Activated CD8-positive, alpha-beta memory T cell treated with anti-CD3 and anti-CD28 coated beads for 48 hours (primary cell): Measurements from ENCODE around the gene LIMK1.
"Not testable (repeated sequence)": the region's sequence is repeated elsewhere in the genome, so short reads cannot be mapped to it uniquely, and the experiment has no call there.

Experiments used
- DNase-seq, 3 experiments: peaks; one replicate each; pipeline ENCODE4 v3.0.0-alpha.2; 2020; ENCODE audit warnings: low read depth in 2 of 3, low spot score in 2 of 3

Gene LIMK1

GRCh38 chr7:74083117-74083876 is at the start of gene LIMK1:
Gene LIMK1, plus strand, starts transcription at chr7:74083804. Its CDS starts 187 bp downstream, at chr7:74083991.
- peak; percentile 63 to 66 (median 63) for DNase-seq

- DNase-seq, result no peak
Observed at GRCh38 chr7:74037609-74038008, 46.0 kb upstream of the LIMK1 start.

DNA sequence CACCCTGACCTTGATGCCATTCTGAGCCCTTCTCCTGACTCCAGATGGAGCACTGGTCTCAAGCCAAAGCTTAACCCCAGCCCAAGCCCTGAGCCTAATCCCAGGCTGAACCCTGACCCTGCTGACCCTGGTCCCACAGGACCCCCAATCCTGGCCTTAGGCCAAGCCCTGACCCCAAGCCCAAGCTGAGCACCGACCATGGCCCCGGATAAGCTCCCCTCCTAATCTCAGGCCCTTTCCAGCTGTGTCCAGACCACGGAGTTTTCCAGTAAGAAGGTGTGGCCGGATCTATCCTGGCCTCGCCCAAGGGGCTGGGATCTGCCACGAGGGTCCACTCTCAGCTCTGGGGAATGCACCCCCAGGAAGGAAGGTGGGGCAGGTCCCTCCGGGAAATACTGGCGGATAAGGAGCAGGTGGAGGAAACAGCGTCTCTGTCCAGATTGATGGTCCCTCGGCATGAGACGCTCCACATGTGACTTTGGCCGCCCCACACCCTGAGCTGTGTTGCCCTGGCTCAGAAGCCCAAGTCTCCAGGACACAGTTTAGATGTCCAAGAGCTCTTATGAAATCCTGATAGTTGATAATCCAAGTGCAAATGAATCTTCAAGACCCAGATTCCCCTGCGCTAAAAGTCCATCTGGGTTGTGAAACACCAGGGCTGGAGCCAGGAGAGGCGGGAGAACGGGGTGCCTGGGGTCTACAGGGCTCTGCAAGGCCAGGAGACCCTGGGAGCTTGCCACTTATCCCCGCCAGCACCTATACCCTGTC is 45.2 kb upstream of the LIMK1 start:
- DNase-seq, result no peak

GRCh38 chr7:74039337-74039736 is 44.3 kb upstream of the LIMK1 start:
- no peak for DNase-seq

- DNase-seq, result no peak
Observed at GRCh38 chr7:74040101-74040790, 43.4 kb upstream of the LIMK1 start.

GRCh38 chr7:74040791-74041520 is 42.6 kb upstream of the LIMK1 start:
- DNase-seq, result no peak

DNA sequence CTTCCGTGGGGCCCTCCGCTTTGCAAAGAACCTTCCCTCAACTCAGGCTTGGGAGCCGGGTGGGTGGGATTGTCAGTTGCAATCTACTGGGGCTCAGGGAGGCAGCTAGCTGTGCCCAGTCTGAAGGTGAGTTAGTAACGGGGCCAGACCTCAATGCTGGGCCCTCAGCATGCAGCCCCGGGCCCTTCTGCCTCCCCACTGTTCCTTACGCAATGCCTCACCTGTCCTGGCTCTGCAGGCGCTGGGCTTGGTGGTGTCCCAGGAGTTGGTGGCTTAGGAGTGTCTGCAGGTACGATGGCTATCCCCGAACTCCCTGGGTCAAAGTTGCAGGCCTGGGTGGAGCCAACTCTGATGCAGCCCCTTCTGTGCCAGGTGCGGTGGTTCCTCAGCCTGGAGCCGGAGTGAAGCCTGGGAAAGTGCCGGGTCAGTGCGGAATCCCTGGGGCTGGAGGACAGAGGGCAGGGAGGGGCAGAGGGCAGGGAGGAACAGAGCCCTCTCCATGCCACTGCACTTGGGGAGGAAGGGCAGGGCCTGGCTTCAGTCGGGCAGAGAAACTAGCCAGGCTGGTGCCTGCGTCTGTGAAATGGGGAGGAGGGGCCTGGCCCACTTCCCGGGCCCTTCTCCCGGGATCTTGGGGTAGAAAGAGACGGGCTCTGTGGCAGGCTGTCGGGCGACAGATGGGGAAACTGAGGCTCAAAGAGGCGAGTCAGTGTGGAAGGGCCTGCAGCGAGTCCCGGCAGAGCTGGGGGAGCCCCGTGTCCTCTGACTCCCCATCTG is 40.7 kb upstream of the LIMK1 start:
- no peak for DNase-seq

GRCh38 chr7:74043523-74043951 is 40.1 kb upstream of the LIMK1 start:
- no peak for DNase-seq

DNA sequence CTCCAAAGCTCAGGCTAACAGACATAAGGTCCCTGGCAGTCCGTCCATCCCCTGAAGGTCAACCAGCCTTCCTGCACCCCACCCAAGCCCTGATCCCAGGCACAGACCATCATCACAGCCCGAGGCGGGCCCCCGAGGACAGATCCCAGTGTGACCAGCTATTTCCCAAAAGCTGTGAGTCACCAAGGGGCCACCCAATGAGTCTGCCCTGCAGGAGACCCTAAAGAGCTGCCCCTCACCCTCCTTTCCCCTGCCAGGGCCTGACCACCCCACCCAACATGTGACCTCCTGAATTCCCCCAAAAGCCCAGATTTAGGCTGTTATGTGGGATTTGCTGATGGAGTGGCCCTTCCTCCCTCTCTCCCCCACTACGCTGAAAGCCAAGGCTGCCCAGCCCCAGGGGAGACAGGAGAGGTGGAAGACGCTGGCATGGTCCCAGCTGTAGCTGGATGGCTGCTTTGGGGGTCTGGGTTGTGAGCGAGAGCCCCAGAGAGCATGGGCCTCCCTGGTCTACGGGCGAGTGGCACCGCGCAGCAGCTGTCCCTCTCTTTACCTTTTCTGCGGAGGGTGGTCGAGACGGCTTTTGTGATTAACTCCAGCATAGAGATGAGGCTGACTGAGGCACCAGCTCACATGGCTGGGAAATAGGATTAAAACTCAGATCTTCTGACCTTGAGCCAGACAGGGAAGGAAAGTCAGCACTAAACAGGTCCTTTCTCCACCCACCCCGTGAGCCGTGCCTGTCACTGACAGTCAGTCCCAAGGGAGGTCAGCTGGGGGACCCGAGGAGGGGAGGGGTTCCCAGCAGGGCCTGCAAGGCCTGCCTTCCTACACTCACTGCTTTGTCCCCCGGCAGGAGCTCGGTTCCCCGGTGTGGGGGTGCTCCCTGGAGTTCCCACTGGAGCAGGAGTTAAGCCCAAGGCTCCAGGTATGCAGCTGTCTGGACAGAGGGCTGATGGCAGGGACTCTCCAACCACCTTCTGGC is 38.9 kb upstream of the LIMK1 start:
- DNase-seq, result no peak

GRCh38 chr7:74046581-74046980 is 37.0 kb upstream of the LIMK1 start:
- DNase-seq, result not testable (repeated sequence)

- DNase-seq, result no peak
Observed at GRCh38 chr7:74047804-74048380, 35.7 kb upstream of the LIMK1 start.

DNA sequence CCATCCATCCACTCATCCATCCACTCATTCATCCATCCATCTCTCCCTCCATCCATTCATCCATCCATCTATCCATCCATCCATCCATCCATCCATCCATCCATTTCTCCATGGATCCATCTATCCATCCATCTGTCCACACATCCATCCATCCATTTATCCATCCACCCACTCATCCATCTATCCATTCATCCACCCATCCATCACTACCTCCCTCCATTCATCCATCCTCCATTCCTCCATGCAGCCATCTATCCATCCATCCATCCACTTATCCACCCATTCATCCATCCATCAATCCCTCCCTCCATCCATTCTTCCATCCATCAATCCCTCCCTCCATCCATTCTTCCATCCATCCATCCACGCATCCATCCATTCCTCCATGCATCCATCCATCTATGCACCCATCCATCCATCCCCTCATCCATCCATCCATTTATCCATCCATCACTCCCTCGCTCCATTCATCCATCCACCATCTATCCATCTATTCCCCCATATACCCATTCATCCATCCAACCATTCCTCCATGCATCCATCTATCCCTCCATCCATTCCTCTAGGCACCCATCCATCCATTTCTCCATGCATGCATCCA is 34.5 kb upstream of the LIMK1 start:
- no peak for DNase-seq

- DNase-seq, result no peak
Observed at GRCh38 chr7:74049997-74050798, 33.4 kb upstream of the LIMK1 start.

DNA sequence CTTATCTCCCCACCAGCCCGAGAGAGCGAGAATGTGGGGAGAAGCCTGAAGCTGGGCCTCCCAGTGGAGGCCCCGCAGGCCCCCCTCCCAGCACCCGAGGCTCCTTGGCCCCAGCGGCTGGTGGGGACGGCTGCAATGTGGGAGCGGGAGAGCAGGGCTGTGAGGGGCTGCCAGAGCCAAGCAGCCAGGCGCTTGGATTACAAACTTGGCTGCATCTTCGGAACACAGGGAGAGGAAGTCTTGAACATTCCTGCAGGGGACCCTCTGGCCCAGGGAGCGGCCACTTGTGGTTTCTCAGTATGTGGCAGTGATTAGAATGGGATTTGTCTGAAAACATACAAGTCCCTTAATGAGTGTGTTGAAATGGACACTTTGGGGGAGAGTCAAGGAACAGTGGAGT is 32.4 kb upstream of the LIMK1 start:
- DNase-seq, result no peak

DNA sequence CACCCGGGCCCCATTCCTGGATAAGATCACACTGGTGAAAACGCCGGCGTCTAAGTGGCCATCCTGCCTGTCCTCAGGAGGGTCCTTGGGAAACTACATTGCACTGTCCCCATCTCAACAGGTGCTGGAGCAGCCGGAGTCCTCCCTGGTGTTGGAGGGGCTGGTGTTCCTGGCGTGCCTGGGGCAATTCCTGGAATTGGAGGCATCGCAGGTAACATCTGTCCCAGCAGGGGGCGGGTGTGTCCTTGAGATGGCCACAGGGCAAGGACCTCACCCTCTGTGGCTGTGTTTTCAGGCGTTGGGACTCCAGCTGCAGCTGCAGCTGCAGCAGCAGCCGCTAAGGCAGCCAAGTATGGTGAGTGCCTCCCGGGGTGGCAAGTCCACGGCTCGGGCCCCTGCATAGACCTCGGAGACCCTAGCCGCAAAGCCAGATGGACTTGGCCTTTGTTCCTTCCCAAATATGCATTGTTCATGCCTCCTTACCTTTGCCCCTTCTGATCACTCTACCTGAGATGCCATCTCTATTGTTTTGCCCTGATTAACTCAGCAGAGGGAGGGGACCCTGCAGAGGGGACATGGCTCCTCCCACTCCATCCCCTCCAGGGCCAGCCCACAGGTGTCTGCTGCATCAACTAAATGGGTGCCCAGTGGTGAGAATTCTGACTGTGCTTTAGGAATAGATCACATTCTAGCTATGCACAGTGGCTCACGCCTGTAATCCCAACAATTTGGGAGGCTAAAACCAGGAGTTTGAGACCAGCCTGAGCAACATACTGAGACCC is 31.8 kb upstream of the LIMK1 start:
- DNase-seq, result no peak

- no peak for DNase-seq
Observed at GRCh38 chr7:74052628-74053027, 31.0 kb upstream of the LIMK1 start.
